A204.1 (cell line): Measurements from ENCODE around the gene ZSWIM7.
"Not testable (repeated sequence)": the region's sequence is repeated elsewhere in the genome, so short reads cannot be mapped to it uniquely, and the experiment has no call there.

Experiments used
- FAIRE-seq: peaks from 2 replicates; lab custom pipeline; 2012; peaks lifted over from hg19 to GRCh38; lab: Jason Lieb, UNC

ZSWIM7 gene

GRCh38 chr17:15998031-15998562, 1.4 kb downstream of the ZSWIM7 start:
- no peak for FAIRE-seq

- FAIRE-seq: no peak
These were observed 3.2 kb downstream of the ZSWIM7 start for GRCh38 chr17:15996322-15996721.

- no peak for FAIRE-seq
These were observed 17.6 kb downstream of the ZSWIM7 start for GRCh38 chr17:15981646-15982580.

GRCh38 chr17:15981208-15981607, 18.3 kb downstream of the ZSWIM7 start:
- no peak for FAIRE-seq

- not testable (repeated sequence) for FAIRE-seq
These were observed 20.5 kb downstream of the ZSWIM7 start for GRCh38 chr17:15979013-15979412.

GRCh38 chr17:15978606-15979005, 20.9 kb downstream of the ZSWIM7 start:
- FAIRE-seq: no peak

- no peak for FAIRE-seq
These were observed 21.6 kb downstream of the ZSWIM7 start for GRCh38 chr17:15977894-15978293.

- FAIRE-seq: no peak
These were observed 25.7 kb downstream of the ZSWIM7 start for GRCh38 chr17:15973834-15974233.

- no peak for FAIRE-seq
These were observed 26.5 kb downstream of the ZSWIM7 start for GRCh38 chr17:15973016-15973415.

GRCh38 chr17:15972497-15972951, 27.0 kb downstream of the ZSWIM7 start:
- FAIRE-seq: no peak

GRCh38 chr17:15971882-15972281, 27.6 kb downstream of the ZSWIM7 start:
- no peak for FAIRE-seq

- no peak for FAIRE-seq
These were observed 28.3 kb downstream of the ZSWIM7 start for GRCh38 chr17:15971098-15971678.

- FAIRE-seq: no peak
These were observed 29.0 kb downstream of the ZSWIM7 start for GRCh38 chr17:15970500-15970899.

- no peak for FAIRE-seq
These were observed 30.0 kb downstream of the ZSWIM7 start for GRCh38 chr17:15969463-15969862.

GRCh38 chr17:15967706-15968399, 31.7 kb downstream of the ZSWIM7 start:
- no peak for FAIRE-seq

GRCh38 chr17:15966879-15967248, 32.6 kb downstream of the ZSWIM7 start:
- no peak for FAIRE-seq

GRCh38 chr17:15966183-15966878, 33.2 kb downstream of the ZSWIM7 start:
- FAIRE-seq: no peak

- no peak for FAIRE-seq
These were observed 34.0 kb downstream of the ZSWIM7 start for GRCh38 chr17:15965528-15965927.

- FAIRE-seq: no peak
These were observed 35.8 kb downstream of the ZSWIM7 start for GRCh38 chr17:15963670-15964110.

- no peak for FAIRE-seq
These were observed 41.0 kb downstream of the ZSWIM7 start for GRCh38 chr17:15958484-15958854.

- FAIRE-seq: no peak
These were observed 41.7 kb downstream of the ZSWIM7 start for GRCh38 chr17:15957608-15958307.
